HG03196 (cell line): ENCODE measurements around the gene PC.
"Not testable (repeated sequence)": the region's sequence is repeated elsewhere in the genome, so short reads cannot be mapped to it uniquely, and the experiment has no call there.

Experiments
- ATAC-seq: cut with Tn5 transposase; IDR thresholded peaks from one replicate; pipeline ENCODE4 v1.9.1; 2021; ENCODE audit not compliant: unreplicated experiment

PC gene

GRCh38 chr11:66845143-66845875 is 112.9 kb downstream of the PC start:
- ATAC-seq = no peak

GRCh38 chr11:66844496-66845142 is 113.6 kb downstream of the PC start:
- no peak for ATAC-seq

- ATAC-seq = no peak
Measured at GRCh38 chr11:66843776-66844495, 114.2 kb downstream of the PC start.

- ATAC-seq = peak; percentile 75
Measured at GRCh38 chr11:66842896-66843775, 115.0 kb downstream of the PC start, which contains the start of gene RCE1. TSS of gene RCE1 (plus strand) at chr11:66843441. CDS start at chr11:66843456, 15 bp downstream.

- ATAC-seq = no peak
Measured at GRCh38 chr11:66842501-66842895, 115.7 kb downstream of the PC start.

GRCh38 chr11:66841861-66842260 is 116.3 kb downstream of the PC start:
- no peak for ATAC-seq

- ATAC-seq = no peak
Measured at GRCh38 chr11:66840317-66841091, 117.7 kb downstream of the PC start.

GRCh38 chr11:66835768-66836405 is 122.3 kb downstream of the PC start:
- ATAC-seq = no peak

GRCh38 chr11:66834943-66835342 is 123.2 kb downstream of the PC start:
- no peak for ATAC-seq

- ATAC-seq = no peak
Measured at GRCh38 chr11:66834539-66834845, 123.7 kb downstream of the PC start.

- not testable (repeated sequence) for ATAC-seq
Measured at GRCh38 chr11:66824573-66824972, 133.6 kb downstream of the PC start.

GRCh38 chr11:66823700-66824099 is 134.5 kb downstream of the PC start:
- ATAC-seq = no peak

GRCh38 chr11:66820901-66821300 is 137.3 kb downstream of the PC start:
- no peak for ATAC-seq

GRCh38 chr11:66820381-66820780 is 137.8 kb downstream of the PC start:
- no peak for ATAC-seq

GRCh38 chr11:66818231-66818955 is 139.8 kb downstream of the PC start:
- no peak for ATAC-seq

GRCh38 chr11:66815646-66816045 is 142.5 kb downstream of the PC start:
- ATAC-seq = no peak

GRCh38 chr11:66814678-66815077 is 143.5 kb downstream of the PC start:
- ATAC-seq = no peak

- no peak for ATAC-seq
Measured at GRCh38 chr11:66810576-66811185, 147.5 kb downstream of the PC start.

GRCh38 chr11:66809592-66809991 is 148.6 kb downstream of the PC start:
- no peak for ATAC-seq
